ENCODE measurements around the gene NAA60.
"Not testable (repeated sequence)": the region's sequence is repeated elsewhere in the genome, so short reads cannot be mapped to it uniquely, and the experiment has no call there.

The NAA60 gene

DNA sequence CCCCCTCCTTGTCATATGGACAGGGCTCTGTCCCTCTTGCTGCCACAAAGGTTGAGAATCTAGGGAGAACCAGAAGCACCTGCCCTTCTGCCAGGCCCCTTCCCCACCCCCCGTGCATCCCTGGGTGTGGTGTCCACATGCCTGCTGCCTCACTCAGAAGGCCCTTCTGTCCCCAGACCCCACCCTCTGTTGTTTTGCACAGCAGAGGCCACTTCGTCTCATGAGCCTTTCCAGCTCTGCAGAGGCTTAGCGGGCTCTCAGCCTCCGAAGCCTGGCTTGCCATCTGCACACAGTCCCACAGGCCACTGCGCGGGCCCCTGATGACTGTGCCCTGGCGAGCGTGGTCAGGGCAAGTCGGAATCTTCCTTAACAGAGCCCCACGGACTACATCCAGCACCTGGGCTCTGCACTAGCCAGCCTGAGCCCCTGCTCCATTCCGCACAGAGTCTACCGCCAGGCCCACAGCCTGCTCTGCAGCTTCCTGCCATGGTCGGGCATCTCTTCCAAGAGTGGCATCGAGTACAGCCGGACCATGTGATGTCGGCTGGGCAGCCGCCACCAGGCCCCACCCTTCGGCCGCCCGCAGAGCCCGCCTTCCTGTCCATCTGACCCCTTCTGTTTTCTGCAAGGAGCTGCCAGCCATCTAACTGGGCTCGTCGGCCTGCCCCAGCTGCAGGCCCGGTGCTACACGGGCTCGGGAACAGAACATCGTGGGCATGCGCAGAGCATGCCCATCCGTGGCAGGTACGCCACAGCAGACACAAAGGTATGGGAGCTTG lies 41.0 kb downstream of the NAA60 start:
- DNase-seq = no peak

DNA sequence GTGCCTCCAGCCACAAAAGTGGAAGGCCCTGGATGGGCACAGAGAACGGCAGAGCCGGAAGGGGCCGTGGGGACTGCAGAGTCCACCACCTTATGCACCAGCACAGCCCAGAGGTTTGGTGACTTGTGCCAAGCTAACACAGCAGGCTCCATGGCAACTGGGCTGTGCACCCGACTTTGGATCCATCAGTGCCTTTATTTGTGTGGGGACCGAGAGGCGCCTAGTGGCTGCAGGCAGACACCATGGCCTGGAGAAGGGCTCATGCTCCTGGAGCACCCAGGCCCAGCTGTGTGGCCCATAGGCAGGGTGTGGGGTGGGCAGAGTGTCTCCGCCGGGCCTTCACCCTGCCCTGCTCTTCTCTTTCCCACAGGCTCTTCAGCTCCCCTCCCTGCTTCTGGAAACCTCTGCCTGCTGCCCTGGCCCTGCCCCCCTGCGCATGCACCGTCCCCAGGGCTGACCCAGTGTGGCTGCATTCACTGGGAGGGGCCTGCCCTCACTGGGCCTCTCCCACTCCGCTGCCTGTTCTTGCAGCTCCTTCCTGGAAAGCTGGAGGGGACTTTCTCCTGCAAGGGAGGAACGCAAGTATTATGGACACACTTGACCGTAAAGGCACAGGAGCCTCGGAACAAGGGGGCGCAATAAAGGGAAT lies 41.7 kb downstream of the NAA60 start:
- DNase-seq = no peak

GRCh38 chr16:3485821-3486505 lies 42.5 kb downstream of the NAA60 start:
- no peak for DNase-seq

DNA sequence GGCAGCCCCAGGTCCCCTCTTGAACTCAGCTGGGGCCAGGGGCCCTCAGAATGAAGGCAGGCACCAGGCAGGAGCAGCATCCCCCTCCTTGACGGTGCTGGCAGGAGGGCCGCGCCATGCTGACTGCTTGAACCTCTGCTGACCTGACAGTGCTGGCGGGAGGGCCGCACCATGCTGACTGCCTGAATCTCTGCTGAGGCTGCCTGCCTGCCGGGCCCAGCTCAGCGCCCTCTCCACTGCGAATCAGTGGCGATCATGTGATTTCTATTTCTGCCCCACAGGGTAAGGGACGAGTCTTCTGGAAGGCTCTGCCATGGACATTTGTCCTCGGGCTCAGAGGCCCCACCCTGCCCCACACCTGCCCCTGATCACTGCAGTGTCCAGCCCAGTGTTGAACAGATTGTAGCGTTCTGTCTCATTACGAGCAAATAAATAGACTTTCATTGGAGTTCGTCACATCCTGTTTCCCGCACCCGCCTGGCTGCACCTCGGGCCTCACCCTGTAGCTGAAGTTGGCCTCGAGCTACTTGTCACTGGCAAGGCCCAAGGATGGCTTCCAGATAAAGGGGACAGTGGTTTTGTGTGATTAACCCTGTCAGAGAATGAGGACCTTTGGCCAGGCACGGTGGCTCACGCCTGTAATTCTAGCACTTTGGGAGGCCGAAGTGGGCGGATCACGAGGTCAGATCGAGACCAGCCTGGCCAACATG lies 43.2 kb downstream of the NAA60 start:
- no peak for DNase-seq

DNA sequence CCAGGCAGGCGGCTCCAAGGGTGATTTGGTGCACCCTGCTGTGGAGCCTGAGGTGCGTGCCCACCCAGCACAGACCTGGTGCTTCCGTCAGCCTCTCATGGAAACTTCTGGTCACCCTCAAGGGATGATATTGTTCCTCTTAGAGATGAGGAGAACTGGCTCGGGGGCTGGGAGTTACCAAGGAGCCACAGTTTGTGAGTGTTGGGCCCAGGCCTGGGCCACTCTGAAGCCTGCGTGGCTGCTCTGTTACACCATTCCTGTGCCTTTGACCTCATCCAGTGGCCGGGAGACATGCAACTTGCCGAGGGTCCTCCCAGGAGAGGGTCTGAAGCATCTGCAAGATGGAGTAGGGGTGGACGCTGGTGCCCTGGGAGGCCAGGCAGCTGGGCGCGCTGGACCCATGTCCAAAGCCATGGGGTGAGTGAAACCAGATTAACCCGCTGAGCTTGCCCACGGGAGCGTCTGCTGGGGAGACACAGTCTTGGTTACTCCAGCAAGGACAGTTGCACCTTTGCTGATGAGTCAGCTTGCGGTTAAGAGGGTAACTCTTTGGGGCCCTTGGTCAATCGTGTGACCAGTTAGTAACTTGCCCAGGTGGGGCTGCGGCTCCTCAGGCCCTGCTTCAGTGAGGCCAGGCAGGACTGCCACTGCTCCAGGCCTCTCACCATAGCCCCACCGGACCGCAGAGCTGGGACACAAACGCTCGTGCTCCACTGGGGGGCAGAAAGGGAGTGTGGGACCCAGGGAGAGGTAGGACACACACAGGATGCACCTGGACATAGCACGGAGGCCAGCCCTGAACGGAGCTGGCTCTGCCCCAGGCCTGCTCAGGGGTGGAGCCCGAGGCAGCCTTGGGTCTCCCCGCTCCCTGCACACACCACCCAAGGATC lies 44.3 kb downstream of the NAA60 start:
- DNase-seq = no peak

- DNase-seq = no peak
Measured at GRCh38 chr16:3488801-3489200, 45.3 kb downstream of the NAA60 start.

GRCh38 chr16:3490911-3491629 lies 47.6 kb downstream of the NAA60 start:
- peak; percentile 19 for DNase-seq

GRCh38 chr16:3492356-3492755 lies 48.9 kb downstream of the NAA60 start:
- DNase-seq = no peak

DNA sequence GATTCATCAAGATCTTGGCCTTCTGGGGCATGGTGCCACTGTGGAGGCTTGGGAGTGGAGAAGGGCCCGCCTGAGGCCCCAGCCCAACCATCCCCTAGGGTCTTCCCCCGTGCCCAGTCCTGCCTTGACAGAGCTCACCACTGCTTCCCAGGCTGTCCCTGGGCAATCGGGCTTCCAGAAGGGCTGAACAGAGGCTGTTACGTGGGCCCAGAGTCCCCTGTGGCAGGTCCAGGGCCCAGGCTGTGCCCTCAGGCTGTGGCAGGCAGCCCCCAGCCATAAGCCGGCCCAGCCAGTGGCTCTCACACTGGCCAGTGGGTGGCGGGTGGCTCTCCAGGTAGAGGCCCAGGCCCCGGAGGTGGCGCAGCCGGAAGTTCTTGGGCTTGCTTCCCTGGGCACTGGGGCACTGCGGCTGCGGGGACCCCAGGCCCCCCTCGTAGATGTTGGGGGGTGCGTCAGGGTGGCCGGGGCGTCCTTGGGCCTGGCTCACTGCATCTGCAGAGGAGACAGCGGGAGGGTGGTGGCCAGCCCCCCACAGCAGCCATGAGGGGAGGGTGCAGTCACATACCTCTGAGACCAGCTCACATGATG lies 51.0 kb downstream of the NAA60 start:
- DNase-seq = no peak

- DNase-seq = no peak
Measured at GRCh38 chr16:3495176-3495575, 51.7 kb downstream of the NAA60 start, which contains the start of gene C16orf90. Gene C16orf90, minus strand, starts transcription at chr16:3495489. Its CDS starts 68 bp downstream, at chr16:3495421.

GRCh38 chr16:3496386-3496785 lies 52.9 kb downstream of the NAA60 start:
- no peak for DNase-seq

DNA sequence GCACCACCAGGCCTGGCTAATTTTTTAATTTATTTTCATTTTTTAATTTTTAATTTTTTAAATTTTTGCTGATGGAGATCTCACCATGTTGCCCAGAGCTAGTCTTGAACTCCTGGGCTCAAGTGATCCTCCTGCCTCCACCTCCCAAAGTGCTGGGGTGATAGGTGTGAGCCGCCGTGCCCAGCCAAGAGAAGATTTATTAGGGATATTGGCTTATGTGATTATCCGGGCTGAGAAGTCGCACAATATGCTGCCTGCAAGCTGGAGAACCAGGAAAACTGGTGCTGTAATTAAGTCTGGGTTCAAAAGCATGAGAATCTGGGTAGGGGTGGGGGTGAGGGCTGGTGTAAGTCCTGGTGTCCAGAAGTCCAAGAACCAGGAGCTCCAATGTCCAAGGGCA lies 54.3 kb downstream of the NAA60 start:
- DNase-seq = no peak

GRCh38 chr16:3498988-3499387 lies 55.5 kb downstream of the NAA60 start:
- no peak for DNase-seq

DNA sequence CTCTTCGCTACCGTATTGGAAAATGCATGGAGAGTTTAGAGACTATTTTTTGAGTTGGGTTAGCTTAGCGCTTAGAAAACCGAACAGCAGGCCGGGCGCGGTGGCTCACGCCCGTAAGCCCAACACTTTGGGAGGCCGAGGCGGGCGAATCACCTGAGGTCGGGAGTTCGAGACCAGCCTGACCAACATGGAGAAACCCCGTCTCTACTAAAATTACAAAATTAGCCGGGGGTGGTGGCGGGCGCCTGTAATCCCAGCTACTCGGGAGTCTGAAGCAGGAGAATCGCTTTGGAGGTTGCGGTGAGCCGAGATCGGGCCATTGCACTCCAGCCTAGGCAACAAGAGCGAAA lies 57.9 kb downstream of the NAA60 start:
- DNase-seq = not testable (repeated sequence)

GRCh38 chr16:3501783-3502400 lies 58.4 kb downstream of the NAA60 start:
- DNase-seq = no peak

- DNase-seq = no peak
Measured at GRCh38 chr16:3503523-3503922, 60.0 kb downstream of the NAA60 start.

GRCh38 chr16:3508736-3509135 lies 65.3 kb downstream of the NAA60 start:
- DNase-seq = no peak

DNA sequence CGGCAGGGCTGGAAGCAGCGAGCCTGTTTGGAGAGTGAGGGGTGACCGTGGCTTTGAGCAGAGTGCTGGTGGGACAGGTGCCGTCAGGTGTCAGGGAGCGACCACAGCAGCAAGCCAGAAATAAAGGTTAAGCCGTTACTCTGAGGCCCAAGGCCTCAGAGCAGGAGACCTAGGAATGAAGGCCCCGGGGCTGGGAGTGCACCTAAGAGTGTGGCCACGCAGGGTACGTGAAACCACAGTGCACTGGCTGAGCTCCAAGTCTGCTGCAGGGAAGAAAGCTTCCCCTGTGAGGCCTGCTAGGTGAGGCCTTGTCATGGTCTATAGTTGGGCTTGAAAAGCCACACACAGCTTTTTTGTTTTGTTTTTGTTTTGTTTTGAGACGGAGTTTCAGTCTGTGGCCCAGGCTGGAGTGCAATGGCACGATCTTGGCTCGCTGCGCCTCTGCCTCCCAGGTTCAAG lies 66.0 kb downstream of the NAA60 start:
- no peak for DNase-seq

DNA sequence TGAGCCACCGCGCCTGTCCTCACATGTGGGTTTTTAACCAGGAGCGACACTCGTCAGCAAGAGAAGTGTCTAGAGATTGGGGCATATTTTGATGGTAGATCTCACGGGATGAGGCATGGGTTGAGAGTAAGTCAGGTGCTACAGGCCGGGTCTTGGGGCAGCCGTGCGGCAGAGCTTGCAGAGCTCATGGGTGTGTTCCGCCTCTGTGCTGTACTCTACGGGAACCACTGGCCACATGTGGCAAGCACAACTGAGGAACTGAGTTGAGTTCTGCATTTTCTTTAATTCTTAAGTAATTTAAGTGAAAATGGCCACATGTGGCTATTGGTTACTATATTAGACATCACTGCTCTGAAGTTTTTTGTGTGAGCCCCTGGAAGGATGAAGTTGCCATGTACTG lies 66.9 kb downstream of the NAA60 start:
- no peak for DNase-seq
